SU-DHL-6 (cell line): ENCODE data around the gene IL7R.

ENCODE experiments used
- H2AFZ ChIP-seq: fragments of 200-600 bp; sonication (generic); 2 replicates; pipeline ENCODE4 v1.6.1; 2014; ENCODE audit warnings: low read depth, mild to moderate bottlenecking, moderate library complexity, mixed read lengths, antibody characterized with exemption, low read length; ENCODE audit not compliant: severe bottlenecking
- H3F3A ChIP-seq: fragments of 200-600 bp; shearing (Covaris generic); 2 replicates; pipeline ENCODE4 v1.6.0; 2016; ENCODE audit warnings: antibody characterized with exemption, mild to moderate bottlenecking; ENCODE audit not compliant: insufficient read depth
- H3K27ac ChIP-seq: fragments of 200-600 bp; sonication (generic); 2 replicates; pipeline ENCODE4 v1.5.1; 2016; ENCODE audit warnings: low read depth, mild to moderate bottlenecking, low read length, moderate library complexity, mixed read lengths
- H3K27me3 ChIP-seq: fragments of 200-600 bp; sonication (generic), shearing (Covaris generic); 2 replicates; pipeline ENCODE4 v1.6.0; 2014; ENCODE audit warnings: mild to moderate bottlenecking, low read length
- H3K36me3 ChIP-seq: fragments of 200-600 bp; sonication (generic); 2 replicates; pipeline ENCODE4 v1.6.1; 2014; ENCODE audit warnings: mild to moderate bottlenecking, low read length, mixed read lengths
- H3K4me2 ChIP-seq: fragments of 300-600, 200-600 bp; shearing (Covaris generic), sonication (generic); 2 replicates; pipeline ENCODE4 v1.6.0; 2014; ENCODE audit warnings: low read length, low read depth, mild to moderate bottlenecking; ENCODE audit not compliant: poor library complexity, severe bottlenecking
- H3K4me3 ChIP-seq: fragments of 200-600 bp; sonication (generic); 2 replicates; pipeline ENCODE4 v1.5.1; 2014; ENCODE audit warnings: antibody characterized with exemption, low read length, mild to moderate bottlenecking, mixed read lengths; ENCODE audit not compliant: insufficient read depth, poor library complexity, severe bottlenecking
- H3K79me2 ChIP-seq: fragments of 200-600 bp; sonication (generic); 2 replicates; pipeline ENCODE4 v1.6.1; 2014; ENCODE audit warnings: mild to moderate bottlenecking, low read length, moderate library complexity; ENCODE audit not compliant: insufficient read depth
- H3K9ac ChIP-seq: fragments of 200-600 bp; sonication (generic); 2 replicates; pipeline ENCODE4 v1.7.0; 2014; ENCODE audit warnings: mild to moderate bottlenecking, low read length
- H3K9me2 ChIP-seq: fragments of 200-600 bp; sonication (generic); replicated peaks from 2 replicates; pipeline ENCODE4 v1.6.1; 2014; ENCODE audit warnings: low read length; ENCODE audit not compliant: insufficient read depth
- H3K9me3 ChIP-seq: fragments of 200-600 bp; sonication (generic); 2 replicates; pipeline ENCODE4 v1.6.1; 2014; ENCODE audit warnings: low read length, mixed read lengths; ENCODE audit not compliant: insufficient read depth
- H4K20me1 ChIP-seq: fragments of 200-600 bp; sonication (generic); 2 replicates; pipeline ENCODE4 v1.6.1; 2014; ENCODE audit warnings: low read depth, mild to moderate bottlenecking, antibody characterized with exemption, low read length, moderate library complexity, mixed read lengths
- EZH2phosphoT487 ChIP-seq: fragments of 200-600 bp; sonication (generic), shearing (Covaris generic); conservative IDR thresholded peaks from 2 replicates; pipeline ENCODE4 v1.6.1; 2018; ENCODE audit warnings: mild to moderate bottlenecking, antibody characterized with exemption, low read length, moderate library complexity, mixed read lengths
- TF ChIP-seq, protein P1 (sequence below): fragments of 200-600 bp; sonication (generic); IDR thresholded peaks from one replicate; pipeline ENCODE4 v1.5.1; 2017; ENCODE audit warnings: antibody characterized with exemption, mild to moderate bottlenecking, low read length, moderate library complexity; ENCODE audit not compliant: insufficient read depth, poor library complexity, severe bottlenecking

The IL7R gene

DNA sequence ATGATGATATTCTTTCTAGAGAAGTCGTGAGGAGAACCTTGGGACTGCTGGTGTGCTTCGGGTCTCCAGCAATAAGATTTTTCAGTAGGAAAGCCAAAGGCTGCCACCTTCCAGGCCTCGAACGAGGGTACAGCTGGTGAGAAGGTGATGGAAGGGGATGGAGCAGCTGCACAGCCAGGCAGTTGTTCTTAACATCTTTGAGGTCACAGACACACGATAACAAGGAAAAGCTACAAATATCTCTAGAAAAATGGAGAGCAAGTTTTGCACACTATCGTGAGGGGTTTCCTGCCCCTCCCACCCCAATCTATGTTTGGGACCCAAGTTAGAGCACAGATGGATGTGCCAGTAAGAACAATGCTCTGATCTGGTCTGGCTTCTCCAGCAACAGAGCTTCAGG lies 6.8 kb upstream of the IL7R start:
- H3K27me3 ChIP-seq: no peaks in the 10 kb centered on the region
- H3K4me3 ChIP-seq: no peak overlapping the region
- TF ChIP-seq, protein P1, sequence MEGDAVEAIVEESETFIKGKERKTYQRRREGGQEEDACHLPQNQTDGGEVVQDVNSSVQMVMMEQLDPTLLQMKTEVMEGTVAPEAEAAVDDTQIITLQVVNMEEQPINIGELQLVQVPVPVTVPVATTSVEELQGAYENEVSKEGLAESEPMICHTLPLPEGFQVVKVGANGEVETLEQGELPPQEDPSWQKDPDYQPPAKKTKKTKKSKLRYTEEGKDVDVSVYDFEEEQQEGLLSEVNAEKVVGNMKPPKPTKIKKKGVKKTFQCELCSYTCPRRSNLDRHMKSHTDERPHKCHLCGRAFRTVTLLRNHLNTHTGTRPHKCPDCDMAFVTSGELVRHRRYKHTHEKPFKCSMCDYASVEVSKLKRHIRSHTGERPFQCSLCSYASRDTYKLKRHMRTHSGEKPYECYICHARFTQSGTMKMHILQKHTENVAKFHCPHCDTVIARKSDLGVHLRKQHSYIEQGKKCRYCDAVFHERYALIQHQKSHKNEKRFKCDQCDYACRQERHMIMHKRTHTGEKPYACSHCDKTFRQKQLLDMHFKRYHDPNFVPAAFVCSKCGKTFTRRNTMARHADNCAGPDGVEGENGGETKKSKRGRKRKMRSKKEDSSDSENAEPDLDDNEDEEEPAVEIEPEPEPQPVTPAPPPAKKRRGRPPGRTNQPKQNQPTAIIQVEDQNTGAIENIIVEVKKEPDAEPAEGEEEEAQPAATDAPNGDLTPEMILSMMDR: no peak
- no peak for TF ChIP-seq EZH2phosphoT487
- H3K9ac ChIP-seq: no peak overlapping the region
- no peaks in the 10 kb centered on the region for H3K9me2 ChIP-seq
- no peak overlapping the region for H3K4me2 ChIP-seq
- H3K36me3 ChIP-seq: no peaks in the 10 kb centered on the region
- H3K79me2 ChIP-seq: no peaks in the 10 kb centered on the region
- 0 out of 2 replicates have a peak, but pooled peaks cover 5% of the 10 kb centered on the region for H3K9me3 ChIP-seq
- H4K20me1 ChIP-seq: no peaks in the 10 kb centered on the region
- no peaks in the 10 kb centered on the region for H3F3A ChIP-seq
- no peak overlapping the region for H3K27ac ChIP-seq
- H2AFZ ChIP-seq: no peak overlapping the region

- Histone ChIP-seq H3K9me3 (0 out of 2 replicates have a peak, but pooled peaks cover 5% of the 10 kb centered on the region), H3K27ac (no peak overlapping the region), H3K4me2 (no peak overlapping the region), H3K79me2 (no peaks in the 10 kb centered on the region), H3K36me3 (no peaks in the 10 kb centered on the region), H2AFZ (no peak overlapping the region), H3K4me3 (no peak overlapping the region), H3K9me2 (no peaks in the 10 kb centered on the region), H4K20me1 (no peaks in the 10 kb centered on the region), H3K27me3 (no peaks in the 10 kb centered on the region), H3F3A (no peaks in the 10 kb centered on the region), H3K9ac (no peak overlapping the region)
- TF ChIP-seq, protein P1: no peak
- no peak for TF ChIP-seq EZH2phosphoT487
Observed at GRCh38 chr5:35850967-35851680, 5.6 kb upstream of the IL7R start.

DNA sequence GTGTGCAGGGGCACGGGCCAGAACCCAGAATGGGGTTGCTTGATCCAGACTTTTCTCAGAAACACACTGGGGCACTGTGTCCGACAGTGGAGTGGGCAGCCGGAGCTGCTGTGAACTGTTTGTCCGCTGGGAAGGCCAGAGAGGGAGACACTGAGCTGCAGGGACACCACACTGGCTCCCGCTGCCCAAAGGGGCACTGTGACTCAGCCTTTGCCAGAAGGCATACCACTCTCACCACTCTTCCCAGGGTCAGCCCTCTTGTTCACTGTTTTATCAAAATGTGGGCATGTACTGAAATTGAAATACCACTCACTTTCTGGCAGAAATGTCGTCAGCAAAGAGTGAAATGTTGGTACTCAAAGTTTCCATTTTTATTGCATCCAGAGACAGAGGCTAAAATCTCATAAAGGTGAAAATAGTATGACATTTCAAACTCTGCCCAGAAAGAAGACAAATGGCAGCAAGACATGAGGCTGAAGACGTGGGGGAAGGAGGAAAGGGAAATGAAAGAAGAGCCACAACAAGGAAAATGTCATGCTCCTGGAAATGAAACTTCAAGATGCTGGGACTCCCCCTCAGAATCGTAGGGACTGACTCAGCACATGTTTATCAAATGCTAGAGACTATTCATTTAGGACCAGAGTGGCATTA lies 4.5 kb upstream of the IL7R start:
- H3K27ac ChIP-seq: no peak overlapping the region
- no peaks in the 10 kb centered on the region for H3K27me3 ChIP-seq
- no peak overlapping the region for H3K9ac ChIP-seq
- no peaks in the 10 kb centered on the region for H3K9me2 ChIP-seq
- H3F3A ChIP-seq: no peaks in the 10 kb centered on the region
- no peak for TF ChIP-seq EZH2phosphoT487
- TF ChIP-seq, protein P1: no peak
- no peaks in the 10 kb centered on the region for H3K79me2 ChIP-seq
- no peak overlapping the region for H3K4me2 ChIP-seq
- H2AFZ ChIP-seq: no peak overlapping the region
- H3K4me3 ChIP-seq: no peak overlapping the region
- no peaks in the 10 kb centered on the region for H3K36me3 ChIP-seq
- H4K20me1 ChIP-seq: no peaks in the 10 kb centered on the region
- 0 out of 2 replicates have a peak, but pooled peaks cover 5% of the 10 kb centered on the region for H3K9me3 ChIP-seq
